LNCaP clone FGC (cell line): ENCODE data around the gene PCED1A.

Experiments used
- DNase-seq: peaks from one replicate; pipeline ENCODE4 v3.0.0-alpha.2; 2011; ENCODE audit warnings: low read depth
- H3K4me3 ChIP-seq: 2 replicates; pipeline ENCODE4 v1.5.1; 2011; ENCODE audit warnings: mild to moderate bottlenecking, low read depth, low read length, control low read depth
- TF ChIP-seq, protein P1 (sequence below): IDR thresholded peaks from 2 replicates; pipeline ENCODE4 v1.5.1; 2012; ENCODE audit warnings: mild to moderate bottlenecking; ENCODE audit not compliant: control insufficient read depth, insufficient read depth; ENCODE audit errors: extremely low read depth

PCED1A gene

GRCh38 chr20:2793471-2793870 lies 47.0 kb downstream of the PCED1A start:
- TF ChIP-seq, protein P1, sequence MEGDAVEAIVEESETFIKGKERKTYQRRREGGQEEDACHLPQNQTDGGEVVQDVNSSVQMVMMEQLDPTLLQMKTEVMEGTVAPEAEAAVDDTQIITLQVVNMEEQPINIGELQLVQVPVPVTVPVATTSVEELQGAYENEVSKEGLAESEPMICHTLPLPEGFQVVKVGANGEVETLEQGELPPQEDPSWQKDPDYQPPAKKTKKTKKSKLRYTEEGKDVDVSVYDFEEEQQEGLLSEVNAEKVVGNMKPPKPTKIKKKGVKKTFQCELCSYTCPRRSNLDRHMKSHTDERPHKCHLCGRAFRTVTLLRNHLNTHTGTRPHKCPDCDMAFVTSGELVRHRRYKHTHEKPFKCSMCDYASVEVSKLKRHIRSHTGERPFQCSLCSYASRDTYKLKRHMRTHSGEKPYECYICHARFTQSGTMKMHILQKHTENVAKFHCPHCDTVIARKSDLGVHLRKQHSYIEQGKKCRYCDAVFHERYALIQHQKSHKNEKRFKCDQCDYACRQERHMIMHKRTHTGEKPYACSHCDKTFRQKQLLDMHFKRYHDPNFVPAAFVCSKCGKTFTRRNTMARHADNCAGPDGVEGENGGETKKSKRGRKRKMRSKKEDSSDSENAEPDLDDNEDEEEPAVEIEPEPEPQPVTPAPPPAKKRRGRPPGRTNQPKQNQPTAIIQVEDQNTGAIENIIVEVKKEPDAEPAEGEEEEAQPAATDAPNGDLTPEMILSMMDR: no peak
- no peak overlapping the region for H3K4me3 ChIP-seq
- no peak for DNase-seq
